ENCODE results near the gene SNX24.

DNA sequence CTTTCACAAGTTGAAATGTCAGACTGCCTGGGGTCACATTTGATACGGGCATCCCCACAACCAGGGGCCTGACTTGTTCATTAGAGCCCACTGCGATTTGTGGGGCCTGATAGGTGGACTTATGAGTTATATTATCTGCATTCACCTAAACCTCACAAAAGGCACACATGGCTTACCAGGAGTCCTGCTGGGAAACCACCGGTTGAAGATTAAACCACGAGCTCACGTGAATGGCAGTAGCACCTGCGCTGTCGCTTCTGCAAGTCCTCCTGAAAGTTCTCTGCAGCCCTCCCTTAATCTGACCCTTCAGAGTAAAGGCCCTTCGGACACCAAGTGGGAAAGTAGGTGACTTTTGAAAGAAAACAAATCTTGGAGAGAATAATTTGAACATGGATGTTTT lies 122.2 kb downstream of the SNX24 start:
- no peak for TF ChIP-seq CTCF (IDR thresholded peaks at IDR 0.05)
- no peak for TF ChIP-seq POLR2A (IDR thresholded peaks at IDR 0.05)
